ENCODE results near the gene ACSL3. TPM values are rescaled to one million over a fixed set of nuclear protein-coding genes. Genes with fewer than 3 reads are reported as not detected.
"Not testable (repeated sequence)": the region's sequence is repeated elsewhere in the genome, so short reads cannot be mapped to it uniquely, and the experiment has no call there.

ACSL3 gene
- total RNA-seq, 4 donors from 2014 or later, result 25.6 to 52.2 (median 47.2) TPM

DNA sequence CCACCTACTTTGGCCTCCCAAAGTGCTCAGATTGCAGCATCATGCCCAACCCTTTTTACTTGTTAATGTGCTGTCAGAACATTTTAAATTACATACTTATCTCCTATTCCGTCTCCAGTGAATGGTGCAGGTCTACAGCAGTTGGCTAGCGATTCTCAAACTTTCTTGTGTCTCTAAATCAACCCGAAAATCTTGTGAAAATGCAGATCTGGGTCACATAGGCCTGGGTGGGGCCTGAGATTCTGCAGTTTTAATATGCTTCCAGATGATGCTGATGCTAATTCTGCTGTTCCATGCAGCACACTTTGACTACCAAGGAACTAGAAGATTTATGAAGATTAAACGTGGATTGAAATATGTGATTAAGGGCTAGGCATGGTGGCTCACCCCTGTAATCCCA, 14.8 kb upstream of the ACSL3 start:
- H3K4me1 ChIP-seq, result no peaks in the 10 kb centered on the region
- DNase-seq, result no peak
- no peak for TF ChIP-seq POLR2A (IDR thresholded peaks at IDR 0.05)
- TF ChIP-seq, protein P1, sequence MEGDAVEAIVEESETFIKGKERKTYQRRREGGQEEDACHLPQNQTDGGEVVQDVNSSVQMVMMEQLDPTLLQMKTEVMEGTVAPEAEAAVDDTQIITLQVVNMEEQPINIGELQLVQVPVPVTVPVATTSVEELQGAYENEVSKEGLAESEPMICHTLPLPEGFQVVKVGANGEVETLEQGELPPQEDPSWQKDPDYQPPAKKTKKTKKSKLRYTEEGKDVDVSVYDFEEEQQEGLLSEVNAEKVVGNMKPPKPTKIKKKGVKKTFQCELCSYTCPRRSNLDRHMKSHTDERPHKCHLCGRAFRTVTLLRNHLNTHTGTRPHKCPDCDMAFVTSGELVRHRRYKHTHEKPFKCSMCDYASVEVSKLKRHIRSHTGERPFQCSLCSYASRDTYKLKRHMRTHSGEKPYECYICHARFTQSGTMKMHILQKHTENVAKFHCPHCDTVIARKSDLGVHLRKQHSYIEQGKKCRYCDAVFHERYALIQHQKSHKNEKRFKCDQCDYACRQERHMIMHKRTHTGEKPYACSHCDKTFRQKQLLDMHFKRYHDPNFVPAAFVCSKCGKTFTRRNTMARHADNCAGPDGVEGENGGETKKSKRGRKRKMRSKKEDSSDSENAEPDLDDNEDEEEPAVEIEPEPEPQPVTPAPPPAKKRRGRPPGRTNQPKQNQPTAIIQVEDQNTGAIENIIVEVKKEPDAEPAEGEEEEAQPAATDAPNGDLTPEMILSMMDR (IDR thresholded peaks at IDR 0.05), result no peak
- no peaks in the 10 kb centered on the region for H3K27me3 ChIP-seq
- no peaks in the 10 kb centered on the region for H3K36me3 ChIP-seq
- H3K9me3 ChIP-seq, result no peaks in the 10 kb centered on the region
- no peak overlapping the region for H3K4me3 ChIP-seq
- no peak overlapping the region for H3K27ac ChIP-seq

GRCh38 chr2:222848031-222848430, 12.8 kb upstream of the ACSL3 start:
- not testable (repeated sequence) for H3K27ac ChIP-seq, H3K9me3 ChIP-seq, H3K36me3 ChIP-seq, H3K4me1 ChIP-seq, H3K27me3 ChIP-seq, H3K4me3 ChIP-seq, DNase-seq

DNA sequence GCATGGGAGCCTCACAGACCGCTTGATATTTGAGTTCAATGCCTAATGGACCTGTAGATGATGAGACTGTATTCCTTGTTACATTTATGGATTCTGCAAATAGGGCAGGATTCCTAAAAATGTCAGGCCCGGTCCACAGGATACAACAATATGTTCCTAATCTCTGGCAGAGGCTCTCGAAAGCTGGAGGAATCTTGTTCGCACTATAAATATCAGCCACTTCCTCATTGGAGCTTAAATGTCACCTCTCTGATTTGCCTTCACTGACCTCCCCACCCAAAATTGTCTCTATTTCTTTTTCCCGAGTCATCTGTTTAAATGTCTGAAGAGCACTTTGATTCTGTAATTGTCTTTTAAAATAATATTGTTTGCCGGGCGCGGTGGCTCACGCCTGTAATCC, 12.0 kb upstream of the ACSL3 start:
- Histone ChIP-seq H3K4me1 (no peaks in the 10 kb centered on the region), H3K27ac (no peak overlapping the region), H3K4me3 (no peak overlapping the region), H3K27me3 (no peaks in the 10 kb centered on the region), H3K36me3 (no peaks in the 10 kb centered on the region), H3K9me3 (no peaks in the 10 kb centered on the region)
- TF ChIP-seq, protein P1 (IDR thresholded peaks at IDR 0.05), result no peak
- no peak for TF ChIP-seq POLR2A (IDR thresholded peaks at IDR 0.05)
- no peak for DNase-seq

GRCh38 chr2:222851956-222852617, 8.7 kb upstream of the ACSL3 start:
- TF ChIP-seq POLR2A (IDR thresholded peaks at IDR 0.05), result no peak
- TF ChIP-seq, protein P1 (IDR thresholded peaks at IDR 0.05), result no peak
- no peaks in the 10 kb centered on the region for H3K9me3 ChIP-seq
- H3K4me1 ChIP-seq, result no peaks in the 10 kb centered on the region
- no peak overlapping the region for H3K4me3 ChIP-seq
- no peaks in the 10 kb centered on the region for H3K36me3 ChIP-seq
- no peak for DNase-seq
- H3K27me3 ChIP-seq, result no peaks in the 10 kb centered on the region
- no peak overlapping the region for H3K27ac ChIP-seq

GRCh38 chr2:222854773-222855700, 5.8 kb upstream of the ACSL3 start:
- Histone ChIP-seq H3K9me3 (no peaks in the 10 kb centered on the region), H3K27me3 (no peaks in the 10 kb centered on the region), H3K4me1 (peaks cover 0 to 6% (median 0%) of the 10 kb centered on the region in 4 donors), H3K27ac (no peak overlapping the region), H3K36me3 (no peaks in the 10 kb centered on the region), H3K4me3 (no peak overlapping the region)
- TF ChIP-seq, protein P1 (IDR thresholded peaks at IDR 0.05), result no peak
- TF ChIP-seq POLR2A (IDR thresholded peaks at IDR 0.05), result no peak
- DNase-seq, result no peak

All from Peyer's patch (tissue), 4 donors.